Subcutaneous adipose tissue (tissue), 4 donors: ENCODE data around the gene WDR5B. TPM values are rescaled to one million over a fixed set of nuclear protein-coding genes. Genes with fewer than 3 reads are reported as not detected.

ENCODE experiments used
- CTCF ChIP-seq: fragments of 450-650 bp; IDR thresholded peaks from one replicate; pipeline ENCODE4 v1.5.1; 2016; ENCODE audit warnings: low read depth, mild to moderate bottlenecking, control low read depth, antibody characterized with exemption, moderate library complexity
- total RNA-seq, 4 donors: library from RNA; depleted of rRNA; stranded (reverse); fragments of >200 nt; gene quantifications; one replicate each; pipeline ENCODE4 v1.1.0, GENCODE V29; 2016

WDR5B gene
- total RNA-seq, 4 donors from 2014 or later, result 4.1 to 6.6 (median 6.1) TPM

GRCh38 chr3:122394173-122394572 lies 21.7 kb downstream of the WDR5B start:
- TF ChIP-seq CTCF, result no peak

- no peak for TF ChIP-seq CTCF
Observed at GRCh38 chr3:122392868-122393844, 22.7 kb downstream of the WDR5B start.

GRCh38 chr3:122391681-122392446 lies 24.0 kb downstream of the WDR5B start:
- TF ChIP-seq CTCF, result no peak

GRCh38 chr3:122390665-122391064 lies 25.2 kb downstream of the WDR5B start:
- TF ChIP-seq CTCF, result no peak

- no peak for TF ChIP-seq CTCF
Observed at GRCh38 chr3:122389892-122390291, 26.0 kb downstream of the WDR5B start.

GRCh38 chr3:122389197-122389596 lies 26.7 kb downstream of the WDR5B start:
- no peak for TF ChIP-seq CTCF

GRCh38 chr3:122387709-122388108 lies 28.2 kb downstream of the WDR5B start:
- TF ChIP-seq CTCF, result no peak
